ENCODE data around the gene FRMD8. TPM values are rescaled to one million over a fixed set of nuclear protein-coding genes. Genes with fewer than 3 reads are reported as not detected.

The FRMD8 gene
- total and polyA plus RNA-seq, 9 of the 15 experiments (the other 6 are each of a cell fraction or from before 2014, with no cell fraction given): 4.5 to 54.5 (median 15.8) TPM

- no peak overlapping the region for H2AFZ ChIP-seq (ENCODE audit: low read depth, low read length)
- peaks cover 10% of the 10 kb centered on the region; the same call in 1 of the 2 replicates for H4K20me1 ChIP-seq (replicated peaks; ENCODE audit: control insufficient read depth, insufficient read depth, low read length)
- POLR2A ChIA-PET: interaction anchor here (1.0 to 15.6 kb wide), 6 partner anchors 19 to 151 kb away, joined by 3 to 253 read pairs (median 9); partner anchors contain the start of genes DPF2, MALAT1 and NEAT1
- H3K9me3 ChIP-seq (replicated peaks; ENCODE audit: control insufficient read depth, insufficient read depth, low read depth, low read length): no peaks in the 10 kb centered on the region
- in situ Hi-C loops (cut with MboI) (no loop called here), intact Hi-C loops (cut with micrococcal nuclease) (no loop called here)
- no peak for ATAC-seq
- no peak overlapping the region for H3K27ac ChIP-seq (ENCODE audit: extremely low read depth, low read depth, low read length)
- TF ChIP-seq TSC22D4 (tag; IDR thresholded peaks at IDR 0.05) (no peak), GTF2F1 (IDR thresholded peaks at IDR 0.05; ENCODE audit: low read depth, low read length) (no peak), U2AF2 (optimal IDR thresholded peaks at IDR 0.05; ENCODE audit: low read depth, low read length) (no peak), HDAC8 (tag; IDR thresholded peaks at IDR 0.05) (no peak), ZKSCAN8 (CRISPR knock-in tag; IDR thresholded peaks at IDR 0.05) (no peak), FOXA3 (CRISPR knock-in tag; conservative IDR thresholded peaks at IDR 0.05 in 1 of 2, IDR thresholded peaks at IDR 0.05 in 1 of 2) (no peak), ELF1 (tag; IDR thresholded peaks at IDR 0.05) (no peak), MED1 (CRISPR knock-in tag; IDR thresholded peaks at IDR 0.05; ENCODE audit: borderline replicate concordance) (no peak), PPARD (CRISPR knock-in tag; IDR thresholded peaks at IDR 0.05) (no peak), ZNF224 (CRISPR knock-in tag; IDR thresholded peaks at IDR 0.05) (no peak), ZC3H4 (CRISPR knock-in tag; IDR thresholded peaks at IDR 0.05; ENCODE audit: borderline replicate concordance) (no peak), ZNF76 (CRISPR knock-in tag; IDR thresholded peaks at IDR 0.05; ENCODE audit: borderline replicate concordance) (no peak), CGGBP1 (CRISPR knock-in tag; IDR thresholded peaks at IDR 0.05) (no peak), HSF4 (CRISPR knock-in tag; IDR thresholded peaks at IDR 0.05; ENCODE audit: borderline replicate concordance) (no peak), ZNF655 (CRISPR knock-in tag; IDR thresholded peaks at IDR 0.05) (no peak), ZNF644 (tag; IDR thresholded peaks at IDR 0.05; ENCODE audit: low read depth) (no peak), WHSC1 (IDR thresholded peaks at IDR 0.05; ENCODE audit: low read length) (no peak)
- no peaks in the 10 kb centered on the region for H3K27me3 ChIP-seq (ENCODE audit: control insufficient read depth in 2 of 2, insufficient read depth in 2 of 2, low read length in 2 of 2)
- no peak overlapping the region for H3K4me3 ChIP-seq
- CTCF ChIA-PET (ENCODE audit: low intra/inter-chr PET ratio): interaction anchor here (0.7 kb wide), 1 partner anchor 31 kb away, joined by 3 read pairs; no protein-coding TSS in a partner anchor
- WGBS (ENCODE audit: insufficient coverage, low coverage, missing lambda C conversion rate): 89% methylated on average over 7 of the region's 7 CpGs
- H3K36me3 ChIP-seq (ENCODE audit: control insufficient read depth, insufficient read depth, low read length): peaks cover 41% of the 10 kb centered on the region
- H3K4me1 ChIP-seq (replicated peaks in 1 of 2; ENCODE audit: control insufficient read depth in 2 of 2, insufficient read depth in 2 of 2, low read length in 2 of 2): peaks cover 25 to 47% of the 10 kb centered on the region in 2 experiments
- no TSS peak for BruUV-seq (replicated peaks)
- no peak overlapping the region for H3K4me2 ChIP-seq (ENCODE audit: insufficient read depth, low read length)
- FAIRE-seq: no peak
- no peaks in the 10 kb centered on the region for H3K9me1 ChIP-seq (ENCODE audit: control insufficient read depth, insufficient read depth, low read length)
- H3K9ac ChIP-seq (ENCODE audit: insufficient read depth in 1 of 2, low read depth in 2 of 2, low read length in 2 of 2): peak overlapping the region in 1 of 2 experiments; percentile 53; a peak in 1 of 4 replicates
- no peaks in the 10 kb centered on the region for H3K79me2 ChIP-seq (ENCODE audit: control insufficient read depth, insufficient read depth, low read length)
- DNase-seq (ENCODE audit: extremely low read depth in 1 of 4, low spot score in 3 of 4): no peak
These were observed 33.1 kb upstream of the FRMD8 start for GRCh38 chr11:65353376-65353775.

Measured in K562 (cell line).